Measurements from ENCODE around the gene CETN2.

GRCh38 chrX:152847281-152847680 is 16.7 kb upstream of the CETN2 start:
- TF ChIP-seq POLR2A (IDR thresholded peaks at IDR 0.05) (no peak), POLR2AphosphoS5 (IDR thresholded peaks at IDR 0.05) (no peak)
- TF ChIP-seq, protein P1, sequence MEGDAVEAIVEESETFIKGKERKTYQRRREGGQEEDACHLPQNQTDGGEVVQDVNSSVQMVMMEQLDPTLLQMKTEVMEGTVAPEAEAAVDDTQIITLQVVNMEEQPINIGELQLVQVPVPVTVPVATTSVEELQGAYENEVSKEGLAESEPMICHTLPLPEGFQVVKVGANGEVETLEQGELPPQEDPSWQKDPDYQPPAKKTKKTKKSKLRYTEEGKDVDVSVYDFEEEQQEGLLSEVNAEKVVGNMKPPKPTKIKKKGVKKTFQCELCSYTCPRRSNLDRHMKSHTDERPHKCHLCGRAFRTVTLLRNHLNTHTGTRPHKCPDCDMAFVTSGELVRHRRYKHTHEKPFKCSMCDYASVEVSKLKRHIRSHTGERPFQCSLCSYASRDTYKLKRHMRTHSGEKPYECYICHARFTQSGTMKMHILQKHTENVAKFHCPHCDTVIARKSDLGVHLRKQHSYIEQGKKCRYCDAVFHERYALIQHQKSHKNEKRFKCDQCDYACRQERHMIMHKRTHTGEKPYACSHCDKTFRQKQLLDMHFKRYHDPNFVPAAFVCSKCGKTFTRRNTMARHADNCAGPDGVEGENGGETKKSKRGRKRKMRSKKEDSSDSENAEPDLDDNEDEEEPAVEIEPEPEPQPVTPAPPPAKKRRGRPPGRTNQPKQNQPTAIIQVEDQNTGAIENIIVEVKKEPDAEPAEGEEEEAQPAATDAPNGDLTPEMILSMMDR (IDR thresholded peaks at IDR 0.05), result no peak
